GM23338 (cell line): Measurements from ENCODE around the gene BCL7C. TPM values are rescaled to one million over a fixed set of nuclear protein-coding genes. Genes with fewer than 3 reads are reported as not detected.

ENCODE experiments used
- ATAC-seq: fragments of 200-7000 bp; cut with Tn5 transposase; 3 replicates; pipeline ENCODE4 v1.9.1; 2020
- DNase-seq: peaks from one replicate; pipeline ENCODE4 v3.0.0-alpha.2; 2015; ENCODE audit warnings: low spot score
- H2AFZ ChIP-seq: fragments of 200-600 bp; sonication (generic); 2 replicates; pipeline ENCODE4 v1.8.0; 2016; ENCODE audit warnings: antibody characterized with exemption, mild to moderate bottlenecking, moderate library complexity
- H3F3A ChIP-seq: fragments of 200-600 bp; sonication (generic); replicated peaks from 2 replicates; pipeline ENCODE4 v1.8.0; 2017; ENCODE audit warnings: antibody characterized with exemption, mixed run types, low read depth
- H3K27ac ChIP-seq: fragments of 200-600 bp; sonication (generic); 2 replicates; pipeline ENCODE4 v1.6.1; 2016; ENCODE audit warnings: low read depth
- H3K27me3 ChIP-seq: fragments of 200-600 bp; sonication (generic); 2 replicates; pipeline ENCODE4 v1.8.0; 2016; ENCODE audit warnings: mild to moderate bottlenecking, mixed run types, moderate library complexity; ENCODE audit not compliant: insufficient read depth
- H3K36me3 ChIP-seq: fragments of 200-600 bp; sonication (generic); 2 replicates; pipeline ENCODE4 v1.8.0; 2016; ENCODE audit warnings: mild to moderate bottlenecking; ENCODE audit not compliant: insufficient read depth
- H3K4me1 ChIP-seq: fragments of 200-600 bp; sonication (generic); 2 replicates; pipeline ENCODE4 v1.8.0; 2016; ENCODE audit warnings: mild to moderate bottlenecking, moderate library complexity; ENCODE audit not compliant: insufficient read depth
- H3K4me2 ChIP-seq: fragments of 200-600 bp; sonication (generic); 2 replicates; pipeline ENCODE4 v1.7.1; 2017; ENCODE audit warnings: mixed run types
- H3K4me3 ChIP-seq: fragments of 200-600 bp; sonication (generic); 2 replicates; pipeline ENCODE4 v1.6.1; 2016; ENCODE audit warnings: mixed run types
- H3K79me2 ChIP-seq: fragments of 200-600 bp; sonication (generic); replicated peaks from 2 replicates; pipeline ENCODE4 v1.8.0; 2017; ENCODE audit warnings: mild to moderate bottlenecking; ENCODE audit not compliant: insufficient read depth
- H3K9me2 ChIP-seq: fragments of 200-600 bp; sonication (generic); 2 replicates; pipeline ENCODE4 v1.8.0; 2017; ENCODE audit not compliant: insufficient read depth
- H4K20me1 ChIP-seq: fragments of 200-600 bp; sonication (generic); replicated peaks from 2 replicates; pipeline ENCODE4 v1.8.0; 2017; ENCODE audit warnings: mild to moderate bottlenecking; ENCODE audit not compliant: insufficient read depth
- H3K27ac Mint-ChIP-seq: 2 replicates; pipeline ENCODE4 v1.8.0; 2020; ENCODE audit warnings: inconsistent platforms, mild to moderate bottlenecking, moderate library complexity, mixed read lengths
- H3K27me3 Mint-ChIP-seq: 3 replicates; pipeline ENCODE4 v1.8.0; 2022; ENCODE audit warnings: low read depth, mild to moderate bottlenecking, moderate library complexity, mixed read lengths, inconsistent platforms; ENCODE audit not compliant: insufficient read depth, poor library complexity
- H3K36me3 Mint-ChIP-seq: 3 replicates; pipeline ENCODE4 v1.8.0; 2021; ENCODE audit warnings: low read depth, mild to moderate bottlenecking, inconsistent platforms, moderate library complexity, mixed read lengths
- H3K4me1 Mint-ChIP-seq: 3 replicates; pipeline ENCODE4 v1.8.0; 2020; ENCODE audit warnings: mild to moderate bottlenecking, inconsistent platforms, mixed read lengths
- H3K4me3 Mint-ChIP-seq: 3 replicates; pipeline ENCODE4 v1.8.0; 2021; ENCODE audit warnings: moderate library complexity, mild to moderate bottlenecking, inconsistent platforms, mixed read lengths
- H3K9me3 Mint-ChIP-seq: 3 replicates; pipeline ENCODE4 v1.8.0; 2020; ENCODE audit warnings: moderate library complexity, mild to moderate bottlenecking, inconsistent platforms, mixed read lengths
- CREB1 ChIP-seq: fragments of 250-450 bp; sonication (Bioruptor Pico); IDR thresholded peaks from 2 replicates; pipeline ENCODE4 v1.5.0; 2020; ENCODE audit warnings: low read depth, mild to moderate bottlenecking, moderate library complexity
- CTCF ChIP-seq, 2 experiments: fragments of 200-600 bp in 1 of 2; sonication (generic) in 1 of 2; conservative IDR thresholded peaks; 2 replicates each; pipeline versions ENCODE4 v1.5.1 to v1.6.1; 2016 to 2017; ENCODE audit warnings: antibody characterized with exemption in 2 of 2, low read depth in 2 of 2, mild to moderate bottlenecking in 2 of 2, moderate library complexity in 1 of 2
- ETS1 ChIP-seq: IDR thresholded peaks from 2 replicates; pipeline ENCODE4 v1.6.1; 2016; ENCODE audit warnings: antibody characterized with exemption
- JUNB ChIP-seq: IDR thresholded peaks from one replicate; pipeline ENCODE4 v1.6.1; 2016; ENCODE audit warnings: antibody characterized with exemption; ENCODE audit not compliant: unreplicated experiment
- NANOG ChIP-seq: IDR thresholded peaks from 2 replicates; pipeline ENCODE4 v1.6.1; 2016; ENCODE audit warnings: antibody characterized with exemption, borderline replicate concordance
- POLR2AphosphoS5 ChIP-seq: IDR thresholded peaks from 2 replicates; pipeline ENCODE4 v1.6.1; 2016; ENCODE audit warnings: antibody characterized with exemption, low read depth
- REST ChIP-seq: IDR thresholded peaks from one replicate; pipeline ENCODE4 v1.6.1; 2018; ENCODE audit warnings: antibody characterized with exemption; ENCODE audit not compliant: unreplicated experiment
- STAT1 ChIP-seq: IDR thresholded peaks from one replicate; pipeline ENCODE4 v1.6.1; 2016; ENCODE audit warnings: antibody characterized with exemption; ENCODE audit not compliant: unreplicated experiment
- ZNF114 ChIP-seq: fragments of 250-450 bp; sonication (Bioruptor Pico); IDR thresholded peaks from 2 replicates; pipeline ENCODE4 v1.5.0; 2020; ENCODE audit warnings: mild to moderate bottlenecking, moderate library complexity
- ZNF331 ChIP-seq: fragments of 250-450 bp; sonication (Bioruptor Pico); IDR thresholded peaks from 2 replicates; pipeline ENCODE4 v1.5.0; 2020; ENCODE audit warnings: low read depth, mild to moderate bottlenecking, moderate library complexity
- ZNF462 ChIP-seq: fragments of 250-450 bp; sonication (Bioruptor Pico); IDR thresholded peaks from 2 replicates; pipeline ENCODE4 v1.5.0; 2020; ENCODE audit warnings: mild to moderate bottlenecking, moderate library complexity
- polyA plus RNA-seq: library from polyadenylated mRNA; unstranded; fragments of >200 nt; fragmentation: Nextera tagmentation; extraction: Ambion mirVana; gene quantifications from 2 replicates; pipeline ENCODE4 v1.2.1, GENCODE V29; 2016
- total RNA-seq: library from RNA; depleted of rRNA; stranded (reverse); fragments of >200 nt; shearing (Covaris generic); gene quantifications from 2 replicates; pipeline ENCODE4 v1.2.3, GENCODE V29; 2014

Gene BCL7C
- total and polyA plus RNA-seq, 2 experiments from 2014 or later = 17.5 to 22.1 TPM

GRCh38 chr16:30918614-30919013 lies 24.7 kb upstream of the BCL7C start:
- Histone ChIP-seq H3K27ac (no peak overlapping the region), H3K4me2 (no peak overlapping the region), H3K4me3 (no peak overlapping the region), H3K36me3 (no peaks in the 10 kb centered on the region), H3K9me2 (no peaks in the 10 kb centered on the region), H4K20me1 (no peaks in the 10 kb centered on the region; the same call in 1 of the 2 replicates), H3K79me2 (no peaks in the 10 kb centered on the region), H3F3A (peaks cover 5% of the 10 kb centered on the region; the same call in 1 of the 2 replicates), H3K4me1 (0 out of 2 replicates have a peak, but pooled peaks cover 4% of the 10 kb centered on the region), H2AFZ (no peak overlapping the region), H3K27me3 (no peaks in the 10 kb centered on the region)
- TF ChIP-seq CTCF (conservative IDR thresholded peaks at IDR 0.05; ENCODE audit: low read depth in 2 of 2) (no peak), ZNF114 (CRISPR knock-in tag) (no peak), STAT1 (no peak), REST (no peak), POLR2AphosphoS5 (no peak), NANOG (no peak), ZNF462 (CRISPR knock-in tag) (no peak), ZNF331 (no peak), JUNB (no peak), CREB1 (CRISPR knock-in tag) (no peak), ETS1 (no peak)
- no peaks in the 10 kb centered on the region for H3K36me3 Mint-ChIP-seq
- H3K9me3 Mint-ChIP-seq = no peaks in the 10 kb centered on the region
- DNase-seq = no peak
- no peak overlapping the region for H3K27ac Mint-ChIP-seq
- H3K27me3 Mint-ChIP-seq = peaks cover 21% of the 10 kb centered on the region
- peaks cover 2% of the 10 kb centered on the region; the same call in 1 of the 3 replicates for H3K4me1 Mint-ChIP-seq
- no peak overlapping the region for H3K4me3 Mint-ChIP-seq
- no peak for ATAC-seq
